Pulmonary artery endothelial cell (primary cell): Measurements from ENCODE around the gene ABCC4. TPM values are rescaled to one million over a fixed set of nuclear protein-coding genes. Genes with fewer than 3 reads are reported as not detected.
A peak's percentile ranks its signal among the peaks of the same experiment; 100 is the strongest.

Experiments used
- DNase-seq: peaks from one replicate; pipeline ENCODE4 v3.0.0-alpha.2; 2011; ENCODE audit warnings: low read depth, low spot score
- total RNA-seq: library from RNA; depleted of rRNA; stranded (reverse); fragments of >200 nt; gene quantifications from 2 replicates; pipeline ENCODE4 v1.2.3, GENCODE V29; 2014

Gene ABCC4
- total RNA-seq, 1 donor from 2014 or later = 32.4 TPM

DNA sequence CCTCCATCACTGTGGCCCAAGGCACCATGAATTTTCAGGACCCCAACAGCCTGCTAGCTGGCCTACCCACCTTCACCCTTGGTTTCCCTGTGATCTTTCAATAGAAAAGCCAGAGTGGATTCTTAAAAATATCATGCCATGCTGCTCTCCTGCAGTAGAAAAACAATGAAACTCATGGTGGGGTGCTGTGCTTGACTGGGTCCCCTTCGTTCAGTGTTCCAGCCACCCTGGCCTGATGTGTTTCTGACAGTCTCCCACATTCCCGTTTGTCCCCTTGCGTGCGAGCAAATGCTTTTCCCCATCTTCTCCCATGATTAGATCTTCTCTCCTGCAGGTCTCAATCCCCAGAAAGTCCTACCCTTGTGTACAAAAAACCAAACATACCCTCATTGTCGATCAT is 43.2 kb downstream of the ABCC4 start:
- DNase-seq = no peak

DNA sequence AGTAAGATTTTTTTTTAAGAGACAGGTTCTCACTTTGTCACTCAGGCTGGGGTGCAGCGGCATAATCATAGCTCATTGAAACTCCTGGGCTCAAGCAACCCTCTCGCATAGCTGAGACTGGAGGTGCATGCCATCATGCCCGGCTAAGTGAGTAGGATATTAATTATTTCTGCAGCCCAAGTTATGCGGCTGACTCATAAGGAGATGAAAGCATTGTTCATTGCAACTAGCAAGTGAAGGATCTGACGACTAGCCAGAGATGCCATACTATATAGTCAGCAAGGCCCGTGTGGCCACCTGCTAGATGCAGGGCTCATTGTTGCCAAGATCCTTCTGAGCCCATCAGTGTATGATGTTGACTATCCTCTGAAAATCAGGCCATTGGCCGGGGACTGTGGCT is 45.2 kb downstream of the ABCC4 start:
- peak; percentile 80 for DNase-seq

DNA sequence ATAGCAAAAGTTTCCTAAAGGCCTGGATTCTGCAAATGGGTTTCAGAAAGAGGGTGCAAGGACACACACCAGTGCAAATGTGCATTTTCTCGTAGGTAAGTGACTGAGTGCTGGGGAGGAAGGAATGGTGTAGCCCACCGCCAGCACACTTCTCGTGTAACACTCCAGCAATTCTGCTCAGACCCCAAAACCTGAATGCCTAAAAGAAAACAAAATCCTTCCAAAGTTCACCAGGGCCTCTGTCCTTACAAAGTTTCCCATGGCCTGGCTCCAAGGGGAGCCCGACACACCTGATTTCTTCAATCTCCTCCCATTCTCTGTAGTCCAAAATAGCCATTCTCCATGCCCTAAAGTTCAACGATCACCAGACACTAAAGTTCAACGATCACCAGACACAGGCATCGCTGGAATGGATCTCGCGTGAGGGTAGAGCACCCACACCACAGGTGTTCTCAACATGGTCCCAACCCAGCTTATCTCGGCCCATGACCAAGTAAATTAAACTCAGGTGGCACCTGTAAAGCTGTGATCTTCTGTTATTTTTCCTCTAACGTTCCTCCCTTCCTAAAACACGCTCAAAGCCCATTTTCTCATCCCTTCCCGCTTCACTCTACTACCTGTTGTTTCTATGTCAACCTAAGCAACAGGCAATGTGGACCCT is 46.0 kb downstream of the ABCC4 start:
- no peak for DNase-seq

GRCh38 chr13:95254339-95254738 is 46.9 kb downstream of the ABCC4 start:
- no peak for DNase-seq

DNA sequence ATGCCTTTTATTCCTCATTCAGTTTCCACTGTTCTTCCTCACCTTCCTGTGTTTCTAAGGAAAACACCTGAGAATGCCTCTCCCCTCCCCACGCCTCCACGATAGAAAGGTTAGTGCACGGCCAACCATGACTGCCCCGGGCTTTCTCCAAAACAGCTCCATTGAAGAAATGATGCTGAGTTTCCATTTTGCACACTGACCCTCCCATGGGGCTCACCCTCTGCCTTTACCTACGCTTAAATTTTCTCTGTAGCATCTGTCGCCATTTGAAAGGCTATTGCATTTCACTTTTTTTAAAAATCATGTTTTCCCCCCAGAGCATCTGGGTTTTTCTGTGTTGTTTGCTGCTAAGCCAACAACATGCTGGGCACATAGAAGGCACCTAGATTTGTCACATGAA is 48.2 kb downstream of the ABCC4 start:
- no peak for DNase-seq

- DNase-seq = no peak
These were observed 49.6 kb downstream of the ABCC4 start for GRCh38 chr13:95251641-95252040.

- DNase-seq = no peak
These were observed 50.3 kb downstream of the ABCC4 start for GRCh38 chr13:95250961-95251360.

- DNase-seq = no peak
These were observed 52.3 kb downstream of the ABCC4 start for GRCh38 chr13:95248953-95249352.

DNA sequence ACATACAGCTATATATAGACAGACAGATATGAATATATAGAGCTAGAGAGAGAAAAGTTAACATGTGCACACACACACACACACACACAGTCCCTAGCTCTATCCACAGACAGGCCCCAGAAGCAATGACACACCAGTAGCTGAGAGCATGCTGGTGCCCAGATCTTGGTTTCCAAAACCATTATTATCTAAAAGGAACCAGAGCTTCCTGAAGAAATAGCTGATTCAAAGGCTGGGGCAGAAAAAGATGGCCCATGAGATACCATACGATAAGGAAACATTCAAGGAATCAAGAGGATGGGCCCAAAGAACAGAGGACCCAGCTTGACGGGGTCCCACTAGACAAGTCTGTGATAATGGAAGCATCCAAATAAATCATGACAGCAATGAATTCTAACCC is 53.4 kb downstream of the ABCC4 start:
- peak; percentile 37 for DNase-seq

- DNase-seq = no peak
These were observed 54.1 kb downstream of the ABCC4 start for GRCh38 chr13:95247171-95247570.

- DNase-seq = no peak
These were observed 54.8 kb downstream of the ABCC4 start for GRCh38 chr13:95246292-95247082.

DNA sequence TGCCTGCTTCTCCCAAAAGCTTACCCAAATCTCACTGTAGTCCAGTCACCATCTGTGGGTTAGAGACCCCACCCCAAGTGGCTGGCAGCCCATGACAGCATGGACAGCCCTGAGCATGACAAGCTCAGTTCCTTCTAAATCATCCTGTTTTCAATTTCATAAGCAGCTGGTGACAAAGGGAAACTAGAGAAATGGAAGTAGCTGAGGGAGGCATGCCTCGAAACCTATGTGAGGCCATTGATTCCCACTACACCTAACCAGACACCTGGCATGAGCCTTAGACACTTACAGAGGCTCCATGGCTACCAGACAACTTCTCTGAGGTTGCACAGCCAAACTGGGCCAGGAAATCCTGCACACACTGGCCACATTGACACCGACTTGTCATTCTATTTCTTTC is 56.2 kb downstream of the ABCC4 start:
- no peak for DNase-seq

DNA sequence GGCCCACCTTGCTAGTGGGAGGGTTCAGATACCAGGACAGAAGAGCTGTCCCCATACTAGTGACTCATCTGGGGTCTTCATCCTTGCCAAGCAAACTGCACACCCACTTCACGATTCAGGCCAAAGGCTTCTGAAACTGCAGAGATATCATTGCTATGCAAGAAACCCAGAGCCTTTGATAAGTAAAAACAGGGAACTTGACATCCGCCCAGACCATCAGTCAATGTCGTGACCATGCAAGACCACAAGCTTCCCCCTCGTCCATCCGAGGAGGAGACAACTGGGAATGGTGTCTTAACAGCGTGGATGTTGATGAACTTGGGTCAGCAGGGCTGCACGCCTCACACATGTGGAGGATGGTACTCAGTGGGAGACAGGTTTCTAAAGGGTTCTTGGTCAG is 58.0 kb downstream of the ABCC4 start:
- DNase-seq = no peak

- DNase-seq = no peak
These were observed 59.9 kb downstream of the ABCC4 start for GRCh38 chr13:95241321-95241720.

- DNase-seq = no peak
These were observed 62.0 kb downstream of the ABCC4 start for GRCh38 chr13:95239283-95239682.

- DNase-seq = no peak
These were observed 63.9 kb downstream of the ABCC4 start for GRCh38 chr13:95237310-95237870.

DNA sequence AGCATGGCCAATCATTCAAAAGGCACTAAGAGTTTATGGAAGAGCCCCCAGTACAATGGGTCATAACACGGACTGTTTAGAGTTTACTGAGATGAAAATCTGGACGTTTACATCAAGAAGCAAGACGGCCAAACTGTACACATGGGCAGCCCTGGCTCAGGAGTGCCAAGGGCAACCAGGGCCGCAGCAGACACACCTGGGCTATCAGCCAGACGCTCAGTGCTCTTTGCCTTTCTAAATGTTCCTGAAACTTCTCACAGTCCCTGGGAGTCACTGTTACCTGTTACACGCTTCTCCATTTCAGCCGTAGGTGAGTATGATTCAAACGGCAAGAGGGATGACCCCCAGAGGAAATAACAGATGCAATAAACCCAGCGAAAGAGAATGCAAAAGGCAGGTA is 64.5 kb downstream of the ABCC4 start:
- no peak for DNase-seq

DNA sequence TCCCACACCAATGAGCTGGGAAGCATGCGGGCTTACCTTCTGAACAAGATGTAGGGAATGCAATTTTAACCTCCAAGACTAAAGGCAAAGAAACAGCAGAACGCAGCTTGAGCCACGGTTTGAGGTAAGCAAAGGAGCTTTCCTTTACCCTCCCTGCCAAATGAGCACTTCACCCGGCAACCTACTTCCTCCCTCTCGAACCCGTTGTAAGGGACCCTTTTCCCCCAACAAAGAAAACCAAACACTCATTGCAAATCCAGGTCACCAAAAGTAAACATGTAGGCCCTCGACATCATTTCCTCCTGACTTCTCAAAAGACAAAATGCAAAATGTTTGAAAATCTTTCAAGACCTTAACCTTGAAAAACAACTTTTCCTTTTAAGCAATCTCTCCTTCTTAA is 65.3 kb downstream of the ABCC4 start:
- no peak for DNase-seq

DNA sequence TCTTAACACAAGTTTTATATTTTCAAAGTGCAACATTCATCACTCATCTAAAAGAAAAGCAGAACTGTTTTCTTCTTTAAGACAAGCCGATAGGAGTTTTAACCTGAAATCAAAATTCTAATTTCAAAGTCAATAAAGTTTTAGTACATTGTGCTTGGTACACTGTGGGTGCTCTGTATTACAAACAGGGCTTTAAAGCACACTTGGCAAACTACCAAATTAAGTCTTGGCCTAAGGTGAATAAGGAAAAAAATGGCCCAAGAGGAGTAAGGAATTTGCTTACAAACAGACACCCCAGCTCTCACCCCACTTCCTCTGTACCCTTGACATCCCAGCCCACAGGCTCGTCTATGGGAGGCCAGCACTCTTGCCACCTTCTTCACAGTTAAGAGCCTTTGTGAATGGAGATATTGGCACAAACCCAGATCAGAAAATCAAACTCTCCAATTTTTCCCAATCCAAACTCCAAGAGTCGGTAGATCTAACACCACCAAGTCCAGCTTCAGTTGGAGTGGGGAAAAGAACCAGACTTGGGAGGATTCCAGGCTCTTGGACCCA is 66.0 kb downstream of the ABCC4 start:
- DNase-seq = no peak

- DNase-seq = no peak
These were observed 67.0 kb downstream of the ABCC4 start for GRCh38 chr13:95234242-95234641.

DNA sequence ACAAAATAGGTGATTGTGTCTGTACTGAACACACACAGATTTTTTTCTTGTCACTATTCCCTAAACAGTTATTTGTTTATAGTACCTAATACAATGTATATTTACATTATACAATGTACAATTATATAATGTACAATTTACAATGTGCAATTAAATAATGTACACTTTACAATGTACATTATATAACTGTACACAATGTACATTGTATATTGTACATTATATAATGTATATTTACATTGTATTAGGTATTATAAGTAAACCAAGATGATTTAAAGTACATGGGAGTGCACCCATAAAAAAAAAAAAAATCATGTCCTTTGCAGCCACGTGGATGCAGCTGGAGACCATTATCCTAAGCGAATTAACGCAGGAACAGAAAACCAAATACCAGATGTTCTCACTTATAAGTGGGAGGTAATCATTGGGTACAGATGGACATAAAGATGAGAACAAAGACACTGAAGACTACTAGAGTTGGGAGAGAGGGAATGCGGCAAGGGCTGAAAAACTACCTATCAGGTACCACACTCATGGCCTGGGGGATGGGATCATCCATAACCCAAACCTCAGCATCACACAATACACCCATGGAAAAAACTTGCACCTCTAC is 68.1 kb downstream of the ABCC4 start:
- DNase-seq = no peak

GRCh38 chr13:95231393-95231792 is 69.9 kb downstream of the ABCC4 start:
- no peak for DNase-seq
